Adrenal gland (tissue), 5 donors: ENCODE measurements around the gene KMT2C.

Experiments
- CTCF ChIP-seq, 6 experiments: fragments of 450-650 bp in 4 of 6; fragments of 200-600 bp in 2 of 6; sonication (generic) in 1 of 6; IDR thresholded peaks; 1 replicate in 5 of 6; 2 replicates in 1 of 6; pipeline versions ENCODE4 v1.5.1 to v1.8.0; 2016 to 2021; ENCODE audit warnings: antibody characterized with exemption in 6 of 6, mild to moderate bottlenecking in 2 of 6, moderate library complexity in 1 of 6
- POLR2A ChIP-seq, 2 donors: fragments of 450-650 bp; IDR thresholded peaks; one replicate each; pipeline ENCODE4 v1.6.1; 2017; ENCODE audit warnings: antibody characterized with exemption in 2 of 2, mild to moderate bottlenecking in 2 of 2, moderate library complexity in 1 of 2
- donor health status: DM: no; HTN: no; CAD: no.

DNA sequence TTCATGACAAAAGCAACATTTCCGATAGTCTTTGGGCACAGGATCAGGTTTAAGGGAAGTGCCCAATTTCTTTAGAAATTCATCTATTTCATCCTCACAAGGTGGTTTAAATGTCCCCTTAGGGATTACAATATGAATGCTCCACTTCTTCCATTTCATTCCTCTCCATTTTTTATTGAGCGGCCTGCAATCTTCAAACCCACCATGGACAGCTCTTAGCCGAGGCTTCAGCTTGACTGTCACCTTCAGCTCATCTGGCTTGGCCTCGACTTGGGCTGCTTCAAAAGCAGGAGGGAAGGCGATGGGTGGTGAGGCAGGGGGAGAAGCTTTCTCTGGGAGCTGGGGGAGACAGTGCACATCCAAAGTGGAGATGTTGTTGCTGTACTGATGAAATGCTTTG is 287.1 kb downstream of the KMT2C start:
- TF ChIP-seq CTCF (IDR thresholded peaks at IDR 0.05) (no peak), POLR2A (IDR thresholded peaks at IDR 0.05) (no peak)
